HEK293 (cell line): ENCODE data around the gene GSS.

Source experiments
- AEBP2 ChIP-seq: fragments of 450-650 bp; formaldehyde crosslinking; IDR thresholded peaks from 2 replicates; pipeline ENCODE4 v1.5.1; 2016; ENCODE audit warnings: missing biosample characterization, missing genetic modification characterization, borderline replicate concordance
- FEZF1 ChIP-seq: fragments of 450-650 bp; formaldehyde crosslinking; IDR thresholded peaks from 2 replicates; pipeline ENCODE4 v1.5.1; 2016; ENCODE audit warnings: missing biosample characterization, missing genetic modification characterization
- IKZF3 ChIP-seq: fragments of 450-650 bp; IDR thresholded peaks from 2 replicates; pipeline ENCODE4 v1.5.0; 2018; ENCODE audit warnings: missing biosample characterization, mild to moderate bottlenecking, missing genetic modification characterization, moderate library complexity
- OSR2 ChIP-seq: fragments of 450-650 bp; formaldehyde crosslinking; IDR thresholded peaks from 2 replicates; pipeline ENCODE4 v1.5.1; 2016; ENCODE audit warnings: missing biosample characterization, missing genetic modification characterization
- ZEB2 ChIP-seq: fragments of 450-650 bp; formaldehyde crosslinking; IDR thresholded peaks from 2 replicates; pipeline ENCODE4 v1.5.1; 2016; ENCODE audit warnings: missing biosample characterization, missing genetic modification characterization
- ZNF10 ChIP-seq: fragments of 450-650 bp; formaldehyde crosslinking; IDR thresholded peaks from 2 replicates; pipeline ENCODE4 v1.5.1; 2017; ENCODE audit warnings: missing biosample characterization, missing genetic modification characterization
- ZNF121 ChIP-seq: fragments of 450-650 bp; formaldehyde crosslinking; IDR thresholded peaks from 2 replicates; pipeline ENCODE4 v1.5.1; 2016; ENCODE audit warnings: missing biosample characterization, missing genetic modification characterization
- ZNF184 ChIP-seq: fragments of 450-650 bp; IDR thresholded peaks from 2 replicates; pipeline ENCODE4 v1.5.1; 2018; ENCODE audit warnings: missing biosample characterization, mild to moderate bottlenecking, missing genetic modification characterization
- ZNF335 ChIP-seq: fragments of 450-650 bp; formaldehyde crosslinking; conservative IDR thresholded peaks from 2 replicates; pipeline ENCODE4 v1.5.1; 2016; ENCODE audit warnings: missing biosample characterization, missing genetic modification characterization
- ZNF366 ChIP-seq: fragments of 450-650 bp; formaldehyde crosslinking; conservative IDR thresholded peaks from 2 replicates; pipeline ENCODE4 v1.5.1; 2016; ENCODE audit warnings: missing biosample characterization, missing genetic modification characterization
- ZNF416 ChIP-seq: fragments of 450-650 bp; formaldehyde crosslinking; IDR thresholded peaks from 2 replicates; pipeline ENCODE4 v1.5.1; 2016; ENCODE audit warnings: missing biosample characterization, missing genetic modification characterization
- ZNF518A ChIP-seq: fragments of 450-650 bp; formaldehyde crosslinking; conservative IDR thresholded peaks from 2 replicates; pipeline ENCODE4 v1.5.1; 2016; ENCODE audit warnings: low read depth, missing biosample characterization, missing genetic modification characterization
- ZNF558 ChIP-seq: fragments of 450-650 bp; formaldehyde crosslinking; IDR thresholded peaks from 2 replicates; pipeline ENCODE4 v1.5.1; 2016; ENCODE audit warnings: missing biosample characterization, missing genetic modification characterization
- ZNF629 ChIP-seq: fragments of 450-650 bp; formaldehyde crosslinking; IDR thresholded peaks from 2 replicates; pipeline ENCODE4 v1.5.1; 2017; ENCODE audit warnings: missing biosample characterization, missing genetic modification characterization
- ZNF707 ChIP-seq: fragments of 450-650 bp; formaldehyde crosslinking; IDR thresholded peaks from 2 replicates; pipeline ENCODE4 v1.5.1; 2016; ENCODE audit warnings: missing biosample characterization, missing genetic modification characterization
- ZNF777 ChIP-seq: fragments of 450-650 bp; formaldehyde crosslinking; IDR thresholded peaks from 2 replicates; pipeline ENCODE4 v1.5.1; 2017; ENCODE audit warnings: missing biosample characterization, missing genetic modification characterization, borderline replicate concordance
- ZSCAN30 ChIP-seq: fragments of 450-650 bp; IDR thresholded peaks from 2 replicates; pipeline ENCODE4 v1.5.1; 2018; ENCODE audit warnings: missing biosample characterization, mild to moderate bottlenecking, missing genetic modification characterization, moderate library complexity
- ZXDB ChIP-seq: fragments of 450-650 bp; formaldehyde crosslinking; IDR thresholded peaks from 2 replicates; pipeline ENCODE4 v1.5.1; 2016; ENCODE audit warnings: missing biosample characterization, missing genetic modification characterization
- TF ChIP-seq, protein P1 (sequence below): fragments of 450-650 bp; formaldehyde crosslinking; IDR thresholded peaks from 2 replicates; pipeline ENCODE4 v1.5.1; 2016; ENCODE audit warnings: missing biosample characterization, missing genetic modification characterization, borderline replicate concordance
- TF ChIP-seq, protein P2 (sequence below): fragments of 450-650 bp; formaldehyde crosslinking; IDR thresholded peaks from 2 replicates; pipeline ENCODE4 v1.5.1; 2016; ENCODE audit warnings: missing biosample characterization, missing genetic modification characterization, borderline replicate concordance
- TF ChIP-seq, protein P3 (sequence below): fragments of 450-650 bp; formaldehyde crosslinking; IDR thresholded peaks from 2 replicates; pipeline ENCODE4 v1.5.1; 2016; ENCODE audit warnings: missing biosample characterization, missing genetic modification characterization

The GSS gene

GRCh38 chr20:34907616-34908469 is 47.8 kb downstream of the GSS start (continued):
- TF ChIP-seq, protein P1, sequence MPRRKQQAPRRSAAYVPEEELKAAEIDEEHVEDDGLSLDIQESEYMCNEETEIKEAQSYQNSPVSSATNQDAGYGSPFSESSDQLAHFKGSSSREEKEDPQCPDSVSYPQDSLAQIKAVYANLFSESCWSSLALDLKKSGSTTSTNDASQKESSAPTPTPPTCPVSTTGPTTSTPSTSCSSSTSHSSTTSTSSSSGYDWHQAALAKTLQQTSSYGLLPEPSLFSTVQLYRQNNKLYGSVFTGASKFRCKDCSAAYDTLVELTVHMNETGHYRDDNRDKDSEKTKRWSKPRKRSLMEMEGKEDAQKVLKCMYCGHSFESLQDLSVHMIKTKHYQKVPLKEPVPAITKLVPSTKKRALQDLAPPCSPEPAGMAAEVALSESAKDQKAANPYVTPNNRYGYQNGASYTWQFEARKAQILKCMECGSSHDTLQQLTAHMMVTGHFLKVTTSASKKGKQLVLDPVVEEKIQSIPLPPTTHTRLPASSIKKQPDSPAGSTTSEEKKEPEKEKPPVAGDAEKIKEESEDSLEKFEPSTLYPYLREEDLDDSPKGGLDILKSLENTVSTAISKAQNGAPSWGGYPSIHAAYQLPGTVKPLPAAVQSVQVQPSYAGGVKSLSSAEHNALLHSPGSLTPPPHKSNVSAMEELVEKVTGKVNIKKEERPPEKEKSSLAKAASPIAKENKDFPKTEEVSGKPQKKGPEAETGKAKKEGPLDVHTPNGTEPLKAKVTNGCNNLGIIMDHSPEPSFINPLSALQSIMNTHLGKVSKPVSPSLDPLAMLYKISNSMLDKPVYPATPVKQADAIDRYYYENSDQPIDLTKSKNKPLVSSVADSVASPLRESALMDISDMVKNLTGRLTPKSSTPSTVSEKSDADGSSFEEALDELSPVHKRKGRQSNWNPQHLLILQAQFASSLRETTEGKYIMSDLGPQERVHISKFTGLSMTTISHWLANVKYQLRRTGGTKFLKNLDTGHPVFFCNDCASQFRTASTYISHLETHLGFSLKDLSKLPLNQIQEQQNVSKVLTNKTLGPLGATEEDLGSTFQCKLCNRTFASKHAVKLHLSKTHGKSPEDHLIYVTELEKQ (tag by site-specific recombination) = 0 out of 2 replicates have a peak, but pooled peaks have one; percentile 9
- peak; percentile 43; the same call in 1 of the 2 replicates for TF ChIP-seq IKZF3 (tag by site-specific recombination)
- TF ChIP-seq ZSCAN30 (tag by site-specific recombination) = 0 out of 2 replicates have a peak, but pooled peaks have one; percentile 23
- peak; percentile 65; the same call in 1 of the 2 replicates for TF ChIP-seq ZEB2 (tag by site-specific recombination)
- peak; percentile 44; the same call in 1 of the 2 replicates for TF ChIP-seq ZNF629
- TF ChIP-seq ZNF416 = no peak
- TF ChIP-seq ZXDB (tag by site-specific recombination) = peak; percentile 64; the same call in 1 of the 2 replicates
- no peak for TF ChIP-seq AEBP2 (tag by site-specific recombination)
- TF ChIP-seq, protein P2, sequence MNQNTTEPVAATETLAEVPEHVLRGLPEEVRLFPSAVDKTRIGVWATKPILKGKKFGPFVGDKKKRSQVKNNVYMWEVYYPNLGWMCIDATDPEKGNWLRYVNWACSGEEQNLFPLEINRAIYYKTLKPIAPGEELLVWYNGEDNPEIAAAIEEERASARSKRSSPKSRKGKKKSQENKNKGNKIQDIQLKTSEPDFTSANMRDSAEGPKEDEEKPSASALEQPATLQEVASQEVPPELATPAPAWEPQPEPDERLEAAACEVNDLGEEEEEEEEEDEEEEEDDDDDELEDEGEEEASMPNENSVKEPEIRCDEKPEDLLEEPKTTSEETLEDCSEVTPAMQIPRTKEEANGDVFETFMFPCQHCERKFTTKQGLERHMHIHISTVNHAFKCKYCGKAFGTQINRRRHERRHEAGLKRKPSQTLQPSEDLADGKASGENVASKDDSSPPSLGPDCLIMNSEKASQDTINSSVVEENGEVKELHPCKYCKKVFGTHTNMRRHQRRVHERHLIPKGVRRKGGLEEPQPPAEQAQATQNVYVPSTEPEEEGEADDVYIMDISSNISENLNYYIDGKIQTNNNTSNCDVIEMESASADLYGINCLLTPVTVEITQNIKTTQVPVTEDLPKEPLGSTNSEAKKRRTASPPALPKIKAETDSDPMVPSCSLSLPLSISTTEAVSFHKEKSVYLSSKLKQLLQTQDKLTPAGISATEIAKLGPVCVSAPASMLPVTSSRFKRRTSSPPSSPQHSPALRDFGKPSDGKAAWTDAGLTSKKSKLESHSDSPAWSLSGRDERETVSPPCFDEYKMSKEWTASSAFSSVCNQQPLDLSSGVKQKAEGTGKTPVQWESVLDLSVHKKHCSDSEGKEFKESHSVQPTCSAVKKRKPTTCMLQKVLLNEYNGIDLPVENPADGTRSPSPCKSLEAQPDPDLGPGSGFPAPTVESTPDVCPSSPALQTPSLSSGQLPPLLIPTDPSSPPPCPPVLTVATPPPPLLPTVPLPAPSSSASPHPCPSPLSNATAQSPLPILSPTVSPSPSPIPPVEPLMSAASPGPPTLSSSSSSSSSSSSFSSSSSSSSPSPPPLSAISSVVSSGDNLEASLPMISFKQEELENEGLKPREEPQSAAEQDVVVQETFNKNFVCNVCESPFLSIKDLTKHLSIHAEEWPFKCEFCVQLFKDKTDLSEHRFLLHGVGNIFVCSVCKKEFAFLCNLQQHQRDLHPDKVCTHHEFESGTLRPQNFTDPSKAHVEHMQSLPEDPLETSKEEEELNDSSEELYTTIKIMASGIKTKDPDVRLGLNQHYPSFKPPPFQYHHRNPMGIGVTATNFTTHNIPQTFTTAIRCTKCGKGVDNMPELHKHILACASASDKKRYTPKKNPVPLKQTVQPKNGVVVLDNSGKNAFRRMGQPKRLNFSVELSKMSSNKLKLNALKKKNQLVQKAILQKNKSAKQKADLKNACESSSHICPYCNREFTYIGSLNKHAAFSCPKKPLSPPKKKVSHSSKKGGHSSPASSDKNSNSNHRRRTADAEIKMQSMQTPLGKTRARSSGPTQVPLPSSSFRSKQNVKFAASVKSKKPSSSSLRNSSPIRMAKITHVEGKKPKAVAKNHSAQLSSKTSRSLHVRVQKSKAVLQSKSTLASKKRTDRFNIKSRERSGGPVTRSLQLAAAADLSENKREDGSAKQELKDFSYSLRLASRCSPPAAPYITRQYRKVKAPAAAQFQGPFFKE = no peak
- no peak for TF ChIP-seq ZNF777 (tag by site-specific recombination)
- TF ChIP-seq ZNF366 (tag by site-specific recombination) = peak; percentile 78
- TF ChIP-seq, protein P3, sequence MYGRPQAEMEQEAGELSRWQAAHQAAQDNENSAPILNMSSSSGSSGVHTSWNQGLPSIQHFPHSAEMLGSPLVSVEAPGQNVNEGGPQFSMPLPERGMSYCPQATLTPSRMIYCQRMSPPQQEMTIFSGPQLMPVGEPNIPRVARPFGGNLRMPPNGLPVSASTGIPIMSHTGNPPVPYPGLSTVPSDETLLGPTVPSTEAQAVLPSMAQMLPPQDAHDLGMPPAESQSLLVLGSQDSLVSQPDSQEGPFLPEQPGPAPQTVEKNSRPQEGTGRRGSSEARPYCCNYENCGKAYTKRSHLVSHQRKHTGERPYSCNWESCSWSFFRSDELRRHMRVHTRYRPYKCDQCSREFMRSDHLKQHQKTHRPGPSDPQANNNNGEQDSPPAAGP = no peak
- TF ChIP-seq ZNF121 = no peak
- 0 out of 2 replicates have a peak, but pooled peaks have one; percentile 51 for TF ChIP-seq ZNF184 (tag by site-specific recombination)
- peak; percentile 95 for TF ChIP-seq FEZF1 (tag by site-specific recombination)
- TF ChIP-seq ZNF335 (tag by site-specific recombination) = 0 out of 2 replicates have a peak, but pooled peaks have one; percentile 5
- TF ChIP-seq OSR2 = peak; percentile 77
- TF ChIP-seq ZNF10 (tag by site-specific recombination) = no peak
- TF ChIP-seq ZNF558 (tag by site-specific recombination) = no peak
- TF ChIP-seq ZNF518A (tag by site-specific recombination) = 0 out of 2 replicates have a peak, but pooled peaks have one; percentile 27
- no peak for TF ChIP-seq ZNF707
